Activated CD8-positive, alpha-beta T cell treated with anti-CD3 and anti-CD28 coated beads, Interleukin-2, amount 10 ng/mL, durations not matched to agents 7 days and 5 days (primary cell): Measurements from ENCODE around the gene RAD1. TPM values are rescaled to one million over a fixed set of nuclear protein-coding genes. Genes with fewer than 3 reads are reported as not detected.

Experiments
- ATAC-seq: fragments of 150-1000 bp; cut with Tn5 transposase; one replicate; pipeline ENCODE4 v1.10.0; 2021; ENCODE audit warnings: moderate library complexity
- CTCF ChIA-PET: fragments of 350-600 bp; sonication (Branson Sonifier 250); formaldehyde crosslinking; loops from one replicate; lab custom pipeline; 2021; ENCODE audit warnings: antibody characterized with exemption; lab: Charles Lee
- POLR2A ChIA-PET: fragments of 350-600 bp; sonication (Branson Sonifier 250); formaldehyde crosslinking; loops from one replicate; lab custom pipeline; 2021; ENCODE audit warnings: antibody characterized with exemption; lab: Charles Lee
- DNase-seq: peaks from one replicate; pipeline ENCODE4 v3.0.0-alpha.2; 2020
- H3K27ac Mint-ChIP-seq: one replicate; pipeline ENCODE4 v1.8.0; 2021; ENCODE audit warnings: mild to moderate bottlenecking, mixed read lengths
- H3K27me3 Mint-ChIP-seq: one replicate; pipeline ENCODE4 v1.8.0; 2021; ENCODE audit warnings: low read depth, mixed read lengths
- H3K36me3 Mint-ChIP-seq: one replicate; pipeline ENCODE4 v1.8.0; 2021; ENCODE audit warnings: low read depth, mixed read lengths
- H3K4me1 Mint-ChIP-seq: one replicate; pipeline ENCODE4 v1.8.0; 2021; ENCODE audit warnings: low read depth, mixed read lengths
- H3K4me3 Mint-ChIP-seq: one replicate; pipeline ENCODE4 v1.8.0; 2021; ENCODE audit warnings: mild to moderate bottlenecking, mixed read lengths
- H3K9me3 Mint-ChIP-seq: one replicate; pipeline ENCODE4 v1.8.0; 2022; ENCODE audit warnings: mixed read lengths; ENCODE audit not compliant: insufficient read depth
- total RNA-seq, 2 experiments: library from RNA; stranded (reverse); gene quantifications; one replicate each; pipeline ENCODE4 v1.2.3, GENCODE V29; 2021

Gene RAD1
- total RNA-seq, 2 experiments from 2014 or later = 29.7 to 32.4 TPM

GRCh38 chr5:34894716-34895115 lies 20.6 kb downstream of the RAD1 start:
- ChIA-PET CTCF (interaction anchor here (1.7 to 2.9 kb wide), 2 partner anchors 371 to 372 kb away, joined by 7 to 14 read pairs; no protein-coding TSS in a partner anchor), POLR2A (no interaction called here)
- DNase-seq = no peak
- Mint-ChIP-seq H3K9me3 (no peaks in the 10 kb centered on the region), H3K4me3 (no peak overlapping the region), H3K4me1 (no peaks in the 10 kb centered on the region), H3K27ac (no peak overlapping the region), H3K27me3 (no peaks in the 10 kb centered on the region), H3K36me3 (no peaks in the 10 kb centered on the region)
- no peak for ATAC-seq

DNA sequence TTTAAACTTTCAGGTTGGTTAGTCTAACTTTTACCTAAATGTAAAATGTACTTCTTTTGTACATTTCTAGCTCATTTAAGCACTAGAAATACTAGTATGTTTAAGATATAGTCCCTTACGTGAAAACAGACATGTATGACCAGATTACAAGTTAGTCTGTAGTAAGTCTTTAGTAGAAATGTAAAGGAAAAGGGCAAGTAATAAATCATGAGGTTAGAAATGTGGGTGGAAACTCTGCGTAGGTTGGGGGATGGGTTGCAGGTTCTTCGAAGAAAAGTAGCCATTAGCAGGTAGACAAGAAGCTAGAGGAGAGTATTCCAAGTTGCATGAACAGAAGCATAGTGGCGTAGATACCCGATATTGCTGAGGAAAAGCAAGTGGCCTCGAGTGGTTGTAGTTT lies 22.9 kb downstream of the RAD1 start:
- no peak for DNase-seq
- no peaks in the 10 kb centered on the region for H3K27me3 Mint-ChIP-seq
- no peak overlapping the region for H3K4me3 Mint-ChIP-seq
- ATAC-seq = no peak
- no peaks in the 10 kb centered on the region for H3K9me3 Mint-ChIP-seq
- H3K27ac Mint-ChIP-seq = no peak overlapping the region
- ChIA-PET POLR2A (no interaction called here), CTCF (interaction anchor here (2.9 to 3.0 kb wide), 2 partner anchors 369 to 406 kb away, joined by 9 to 14 read pairs; no protein-coding TSS in a partner anchor)
- no peaks in the 10 kb centered on the region for H3K4me1 Mint-ChIP-seq
- no peaks in the 10 kb centered on the region for H3K36me3 Mint-ChIP-seq

DNA sequence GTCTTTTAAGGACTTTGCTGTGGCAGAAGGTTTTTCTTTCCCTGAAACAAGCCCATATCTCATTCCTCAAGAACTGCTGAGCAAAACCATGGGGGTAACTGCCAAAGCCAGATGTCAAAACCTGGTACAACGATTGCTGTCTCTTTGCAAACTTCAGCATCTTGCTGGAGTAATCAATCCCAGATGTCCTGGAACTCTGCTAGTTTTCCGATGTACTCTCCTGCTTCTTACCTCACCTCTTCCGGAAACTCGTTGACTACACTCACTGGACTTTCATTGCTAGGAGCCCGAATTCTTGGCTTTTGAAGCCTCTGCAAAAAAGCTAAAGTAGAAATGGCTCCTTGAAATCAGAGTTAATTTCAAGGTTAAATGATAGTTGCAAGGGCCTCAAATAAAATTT lies 23.3 kb downstream of the RAD1 start:
- no peaks in the 10 kb centered on the region for H3K9me3 Mint-ChIP-seq
- POLR2A ChIA-PET = no interaction called here
- no peak overlapping the region for H3K4me3 Mint-ChIP-seq
- no peaks in the 10 kb centered on the region for H3K36me3 Mint-ChIP-seq
- ATAC-seq (no peak), DNase-seq (no peak)
- H3K27ac Mint-ChIP-seq = no peak overlapping the region
- H3K4me1 Mint-ChIP-seq = no peaks in the 10 kb centered on the region
- H3K27me3 Mint-ChIP-seq = no peaks in the 10 kb centered on the region
- CTCF ChIA-PET = interaction anchor here (2.9 to 3.0 kb wide), 2 partner anchors 369 to 406 kb away, joined by 9 to 14 read pairs; no protein-coding TSS in a partner anchor

GRCh38 chr5:34889394-34889793 lies 25.9 kb downstream of the RAD1 start:
- DNase-seq (no peak), ATAC-seq (no peak)
- no peaks in the 10 kb centered on the region for H3K27me3 Mint-ChIP-seq
- CTCF ChIA-PET = interaction anchor here (0.8 to 1.8 kb wide), 2 partner anchors 9 to 366 kb away, joined by 3 to 7 read pairs; no protein-coding TSS in a partner anchor
- no peaks in the 10 kb centered on the region for H3K9me3 Mint-ChIP-seq
- no peaks in the 10 kb centered on the region for H3K36me3 Mint-ChIP-seq
- POLR2A ChIA-PET = no interaction called here
- H3K27ac Mint-ChIP-seq = no peak overlapping the region
- no peaks in the 10 kb centered on the region for H3K4me1 Mint-ChIP-seq
- H3K4me3 Mint-ChIP-seq = no peak overlapping the region

- DNase-seq (no peak), ATAC-seq (no peak)
- Mint-ChIP-seq H3K9me3 (no peaks in the 10 kb centered on the region), H3K4me3 (no peak overlapping the region), H3K4me1 (no peaks in the 10 kb centered on the region), H3K27me3 (peaks cover 6% of the 10 kb centered on the region), H3K27ac (no peak overlapping the region), H3K36me3 (no peaks in the 10 kb centered on the region)
- POLR2A ChIA-PET = no interaction called here
- CTCF ChIA-PET = interaction anchor here (1.7 to 2.2 kb wide), 3 partner anchors 12 to 400 kb away, joined by 3 to 9 read pairs (median 6); no protein-coding TSS in a partner anchor
Observed at GRCh38 chr5:34886392-34887119, 28.7 kb downstream of the RAD1 start.

DNA sequence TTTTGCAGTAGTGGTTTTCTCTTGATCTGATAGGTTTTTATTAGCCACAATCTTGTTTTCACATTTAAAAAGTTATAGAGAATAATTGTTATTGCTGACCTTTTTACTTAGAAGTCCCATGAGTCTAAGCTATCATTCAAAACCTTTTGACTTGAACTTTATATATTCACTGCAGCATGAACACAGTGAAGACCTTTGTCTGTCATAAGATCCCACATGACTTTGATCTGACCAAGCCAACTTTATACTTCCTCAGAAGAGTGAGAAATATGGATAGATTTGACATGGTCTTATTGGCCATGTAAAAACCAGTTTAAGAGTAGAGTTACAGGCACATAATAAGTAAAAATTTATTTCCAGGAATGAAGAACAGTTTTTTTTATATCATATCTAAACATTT lies 34.1 kb downstream of the RAD1 start:
- DNase-seq (no peak), ATAC-seq (no peak)
- Mint-ChIP-seq H3K36me3 (no peaks in the 10 kb centered on the region), H3K9me3 (no peaks in the 10 kb centered on the region), H3K27me3 (peaks cover 10% of the 10 kb centered on the region), H3K4me1 (no peaks in the 10 kb centered on the region), H3K4me3 (no peak overlapping the region), H3K27ac (no peak overlapping the region)
- ChIA-PET POLR2A (interaction anchor here (0.7 kb wide), 1 partner anchor 243 kb away, joined by 3 read pairs; no protein-coding TSS in a partner anchor), CTCF (no interaction called here)

- H3K9me3 Mint-ChIP-seq = no peaks in the 10 kb centered on the region
- H3K4me3 Mint-ChIP-seq = no peak overlapping the region
- no peaks in the 10 kb centered on the region for H3K4me1 Mint-ChIP-seq
- no peaks in the 10 kb centered on the region for H3K36me3 Mint-ChIP-seq
- ChIA-PET POLR2A (no interaction called here), CTCF (no interaction called here)
- DNase-seq (no peak), ATAC-seq (no peak)
- no peak overlapping the region for H3K27ac Mint-ChIP-seq
- H3K27me3 Mint-ChIP-seq = peaks cover 11% of the 10 kb centered on the region
Observed at GRCh38 chr5:34876275-34876674, 39.0 kb downstream of the RAD1 start.

DNA sequence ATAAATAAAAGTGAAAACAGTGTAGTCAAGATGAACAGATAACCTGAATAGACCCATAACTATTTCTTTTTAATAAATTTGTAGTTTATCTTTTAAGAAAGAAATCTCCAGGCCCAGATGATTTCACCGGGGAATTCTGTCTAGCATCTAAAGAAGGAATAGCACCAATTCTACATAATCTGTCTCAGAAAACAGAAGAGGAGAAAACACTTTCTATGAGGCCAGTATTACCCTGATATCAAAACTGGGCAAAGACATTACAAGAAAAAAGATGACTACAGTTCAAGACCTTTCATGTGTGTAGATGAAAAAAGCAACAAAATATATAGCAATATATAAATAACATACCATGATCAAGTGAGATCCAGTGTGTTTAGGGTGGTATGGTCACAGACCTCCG lies 44.9 kb downstream of the RAD1 start:
- ChIA-PET POLR2A (no interaction called here), CTCF (no interaction called here)
- Mint-ChIP-seq H3K9me3 (no peaks in the 10 kb centered on the region), H3K27me3 (peaks cover 6% of the 10 kb centered on the region), H3K4me3 (no peak overlapping the region), H3K27ac (no peak overlapping the region), H3K4me1 (no peaks in the 10 kb centered on the region), H3K36me3 (no peaks in the 10 kb centered on the region)
- ATAC-seq (no peak), DNase-seq (no peak)

DNA sequence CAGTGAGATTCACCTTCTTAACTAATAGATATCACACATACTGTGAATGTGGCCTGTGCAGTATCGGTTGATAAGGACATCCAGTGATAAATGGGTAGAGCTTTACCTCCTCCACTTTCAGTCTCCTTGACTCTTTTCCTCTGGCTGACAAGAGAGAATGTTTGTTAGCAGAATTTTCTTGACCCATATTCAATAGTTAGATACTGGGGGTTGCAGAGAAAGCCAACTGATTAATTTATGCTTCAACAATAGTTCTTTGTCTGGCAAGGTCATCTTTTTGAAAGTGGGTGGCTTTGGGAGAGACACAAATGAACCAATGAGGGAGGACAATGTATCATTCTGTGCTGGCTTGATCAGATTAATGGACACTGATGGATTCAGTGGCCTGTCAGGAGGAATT lies 46.0 kb downstream of the RAD1 start:
- ChIA-PET CTCF (no interaction called here), POLR2A (no interaction called here)
- H3K9me3 Mint-ChIP-seq = no peaks in the 10 kb centered on the region
- H3K4me1 Mint-ChIP-seq = no peaks in the 10 kb centered on the region
- H3K27me3 Mint-ChIP-seq = peaks cover 6% of the 10 kb centered on the region
- DNase-seq (no peak), ATAC-seq (no peak)
- no peak overlapping the region for H3K4me3 Mint-ChIP-seq
- H3K36me3 Mint-ChIP-seq = no peaks in the 10 kb centered on the region
- H3K27ac Mint-ChIP-seq = no peak overlapping the region

DNA sequence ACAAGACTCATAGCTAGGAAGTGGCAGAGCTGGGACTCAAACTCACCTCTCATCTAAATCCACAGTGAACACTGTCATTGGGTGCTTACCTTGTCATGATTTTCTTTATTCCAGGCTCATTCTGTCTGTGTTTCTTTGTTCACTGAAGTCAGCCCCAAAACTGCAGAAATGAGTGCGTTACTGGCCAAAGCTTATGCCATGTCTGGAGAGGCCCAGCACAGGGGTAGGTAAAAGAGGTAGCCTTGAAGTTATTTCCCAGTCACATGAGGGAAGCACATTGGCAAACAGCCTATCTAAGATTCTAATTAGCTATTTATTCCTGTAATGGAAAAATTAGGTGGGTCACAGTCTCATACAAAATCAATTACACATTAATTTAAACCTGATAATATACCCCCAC lies 46.5 kb downstream of the RAD1 start:
- Mint-ChIP-seq H3K27me3 (peaks cover 3% of the 10 kb centered on the region), H3K36me3 (no peaks in the 10 kb centered on the region), H3K4me3 (no peak overlapping the region), H3K27ac (no peak overlapping the region), H3K9me3 (no peaks in the 10 kb centered on the region), H3K4me1 (no peaks in the 10 kb centered on the region)
- ChIA-PET CTCF (no interaction called here), POLR2A (no interaction called here)
- no peak for DNase-seq
- no peak for ATAC-seq

DNA sequence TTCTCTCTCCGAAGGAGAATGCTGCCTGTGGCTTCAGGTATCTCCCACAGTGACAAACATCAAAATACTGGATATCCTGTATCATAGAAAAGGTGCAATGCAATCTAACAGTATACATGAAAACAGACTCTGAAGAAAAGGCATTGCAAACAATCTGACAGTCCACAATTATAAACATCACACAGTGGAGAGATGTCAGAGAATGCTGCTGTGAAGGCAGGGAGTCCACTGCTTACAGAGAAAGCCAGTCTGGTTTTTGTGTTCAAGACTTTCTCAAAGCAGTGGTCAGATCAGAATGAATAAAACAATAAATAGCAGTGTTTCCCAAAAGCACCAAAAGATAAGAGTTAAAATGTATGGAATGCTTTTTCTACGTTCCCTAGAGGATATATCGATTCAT lies 47.6 kb downstream of the RAD1 start:
- ChIA-PET CTCF (no interaction called here), POLR2A (no interaction called here)
- ATAC-seq (no peak), DNase-seq (no peak)
- Mint-ChIP-seq H3K4me3 (no peak overlapping the region), H3K27ac (no peak overlapping the region), H3K27me3 (no peaks in the 10 kb centered on the region), H3K9me3 (no peaks in the 10 kb centered on the region), H3K36me3 (no peaks in the 10 kb centered on the region), H3K4me1 (no peaks in the 10 kb centered on the region)

DNA sequence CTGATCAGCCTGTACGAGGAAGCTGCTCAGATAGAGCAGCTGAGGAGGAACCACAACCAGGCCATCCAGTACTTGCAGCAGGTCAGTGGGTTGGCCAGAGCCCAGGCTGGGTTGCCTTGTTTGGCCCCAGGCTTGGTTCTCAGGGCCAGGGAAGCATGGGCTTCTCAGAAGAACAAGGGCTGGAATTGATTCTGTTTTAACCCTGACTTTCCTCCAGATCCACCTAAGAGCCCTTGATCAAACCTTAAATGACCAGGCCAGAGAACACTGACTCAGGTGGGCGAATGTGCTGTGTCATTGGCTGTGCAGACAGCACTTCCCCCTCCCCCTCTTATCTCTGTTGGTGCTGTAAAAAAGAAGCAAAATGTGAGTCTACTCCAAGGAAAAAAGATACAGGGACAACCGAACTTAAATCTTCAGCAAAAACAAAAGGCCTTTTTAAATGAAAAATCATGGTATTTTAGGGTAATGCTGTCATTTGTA lies 48.3 kb downstream of the RAD1 start:
- ChIA-PET CTCF (no interaction called here), POLR2A (no interaction called here)
- no peak overlapping the region for H3K4me3 Mint-ChIP-seq
- no peak for DNase-seq
- ATAC-seq = no peak
- H3K9me3 Mint-ChIP-seq = no peaks in the 10 kb centered on the region
- H3K36me3 Mint-ChIP-seq = no peaks in the 10 kb centered on the region
- H3K27me3 Mint-ChIP-seq = no peaks in the 10 kb centered on the region
- no peaks in the 10 kb centered on the region for H3K4me1 Mint-ChIP-seq
- H3K27ac Mint-ChIP-seq = no peak overlapping the region
